Measurements from ENCODE around the gene MOK.

DNA sequence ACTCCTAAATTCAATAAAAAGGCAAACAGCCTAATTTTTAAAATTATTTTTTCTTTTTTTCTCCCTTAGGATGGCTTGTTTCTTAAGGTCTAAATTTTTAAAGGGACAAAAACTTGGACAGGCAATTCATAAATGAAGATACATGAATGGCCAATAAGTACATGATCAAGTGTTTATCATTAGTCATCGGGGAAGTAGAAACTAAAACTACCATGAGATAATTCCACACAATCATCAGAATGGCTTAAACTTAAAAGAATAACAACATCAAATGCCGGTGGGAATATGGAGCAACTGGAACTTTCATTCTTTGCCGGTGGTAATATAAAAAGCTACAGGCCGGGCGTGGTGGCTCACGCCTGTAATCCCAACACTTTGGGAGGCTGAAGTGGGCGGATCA, 29.1 kb downstream of the MOK start:
- TF ChIP-seq, protein P1, sequence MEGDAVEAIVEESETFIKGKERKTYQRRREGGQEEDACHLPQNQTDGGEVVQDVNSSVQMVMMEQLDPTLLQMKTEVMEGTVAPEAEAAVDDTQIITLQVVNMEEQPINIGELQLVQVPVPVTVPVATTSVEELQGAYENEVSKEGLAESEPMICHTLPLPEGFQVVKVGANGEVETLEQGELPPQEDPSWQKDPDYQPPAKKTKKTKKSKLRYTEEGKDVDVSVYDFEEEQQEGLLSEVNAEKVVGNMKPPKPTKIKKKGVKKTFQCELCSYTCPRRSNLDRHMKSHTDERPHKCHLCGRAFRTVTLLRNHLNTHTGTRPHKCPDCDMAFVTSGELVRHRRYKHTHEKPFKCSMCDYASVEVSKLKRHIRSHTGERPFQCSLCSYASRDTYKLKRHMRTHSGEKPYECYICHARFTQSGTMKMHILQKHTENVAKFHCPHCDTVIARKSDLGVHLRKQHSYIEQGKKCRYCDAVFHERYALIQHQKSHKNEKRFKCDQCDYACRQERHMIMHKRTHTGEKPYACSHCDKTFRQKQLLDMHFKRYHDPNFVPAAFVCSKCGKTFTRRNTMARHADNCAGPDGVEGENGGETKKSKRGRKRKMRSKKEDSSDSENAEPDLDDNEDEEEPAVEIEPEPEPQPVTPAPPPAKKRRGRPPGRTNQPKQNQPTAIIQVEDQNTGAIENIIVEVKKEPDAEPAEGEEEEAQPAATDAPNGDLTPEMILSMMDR (IDR thresholded peaks at IDR 0.05): no peak
- no peak for TF ChIP-seq POLR2A (IDR thresholded peaks at IDR 0.05)

Data from uterus (tissue), 2 donors.